Renal cortex interstitium (tissue), 11 donors: Measurements from ENCODE around the gene DYTN. TPM values are rescaled to one million over a fixed set of nuclear protein-coding genes. Genes with fewer than 3 reads are reported as not detected.

ENCODE experiments used
- DNase-seq, 11 donors: peaks; one replicate each; pipeline ENCODE4 v3.0.0-alpha.2; 2013; ENCODE audit warnings: low read depth in 9 of 11, low spot score in 4 of 11; ENCODE audit errors: extremely low read depth in 1 of 11
- polyA plus RNA-seq, 3 donors: library from polyadenylated mRNA; unstranded; fragments of 120-200 nt; gene quantifications; one replicate each; pipeline ENCODE4 v1.2.1, GENCODE V29; 2013; ENCODE audit not compliant: insufficient read length in 3 of 3

Gene DYTN
- polyA plus RNA-seq, 3 donors, result 0.31 TPM; not detected in 2

GRCh38 chr2:206635015-206635414 lies 83.2 kb downstream of the DYTN start:
- DNase-seq, result no peak

DNA sequence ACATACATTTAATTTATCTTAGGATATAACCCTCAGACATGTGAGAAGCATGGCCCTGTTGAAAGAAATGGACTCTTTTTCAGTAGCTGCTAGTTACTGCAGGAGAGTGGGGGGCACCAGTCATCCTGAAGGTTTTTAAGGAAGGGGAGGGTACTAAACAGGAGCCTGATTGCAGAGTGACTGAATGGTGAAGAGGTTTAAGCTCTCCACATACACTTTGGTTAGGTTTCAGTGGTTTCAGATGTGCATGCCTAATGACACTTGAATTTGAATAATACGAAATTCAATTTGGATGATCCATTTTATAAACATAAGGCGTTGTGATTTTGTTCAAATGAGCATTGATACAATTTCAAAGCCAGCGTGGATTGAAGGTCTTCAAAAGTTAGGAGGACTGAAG lies 86.9 kb downstream of the DYTN start:
- DNase-seq, result no peak

DNA sequence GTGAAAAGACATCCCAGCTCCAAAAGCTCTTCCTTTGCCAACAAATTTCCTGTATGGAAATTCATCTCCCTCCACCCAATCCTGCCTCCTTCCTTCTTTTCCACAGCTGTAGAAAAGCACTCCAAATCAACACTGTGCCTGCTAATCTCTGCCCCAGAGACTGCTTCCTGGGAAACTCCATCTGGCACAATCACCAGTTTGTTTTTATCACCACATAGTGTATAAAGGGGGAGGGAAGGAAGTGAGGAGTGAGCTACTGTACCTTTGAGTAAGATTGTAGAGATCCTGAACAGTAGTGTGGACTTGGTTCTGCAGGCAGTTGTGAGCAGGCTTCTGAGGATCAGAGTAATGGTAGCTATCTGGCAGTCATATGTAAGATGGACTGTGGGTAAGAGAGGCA lies 90.6 kb downstream of the DYTN start:
- DNase-seq, result no peak

DNA sequence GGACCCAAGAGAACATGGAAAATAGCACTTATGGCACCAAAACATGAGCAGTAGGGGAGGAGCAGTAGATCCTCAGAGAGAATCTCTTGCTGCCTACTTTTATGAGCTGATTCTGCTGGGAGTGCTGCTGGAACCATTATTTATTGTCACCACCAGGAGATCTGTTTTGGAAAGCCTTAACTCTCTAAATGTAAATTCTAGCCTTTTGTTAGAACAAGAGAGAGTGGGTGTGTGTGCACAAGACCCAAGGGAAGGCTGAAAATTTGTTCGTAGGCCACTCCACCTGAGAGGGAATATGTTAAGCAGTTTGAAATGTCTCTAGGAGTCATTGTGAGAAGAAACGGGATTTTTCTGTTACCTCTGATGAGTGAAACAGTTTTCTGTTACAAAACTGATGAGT lies 92.1 kb downstream of the DYTN start:
- DNase-seq, result no peak

DNA sequence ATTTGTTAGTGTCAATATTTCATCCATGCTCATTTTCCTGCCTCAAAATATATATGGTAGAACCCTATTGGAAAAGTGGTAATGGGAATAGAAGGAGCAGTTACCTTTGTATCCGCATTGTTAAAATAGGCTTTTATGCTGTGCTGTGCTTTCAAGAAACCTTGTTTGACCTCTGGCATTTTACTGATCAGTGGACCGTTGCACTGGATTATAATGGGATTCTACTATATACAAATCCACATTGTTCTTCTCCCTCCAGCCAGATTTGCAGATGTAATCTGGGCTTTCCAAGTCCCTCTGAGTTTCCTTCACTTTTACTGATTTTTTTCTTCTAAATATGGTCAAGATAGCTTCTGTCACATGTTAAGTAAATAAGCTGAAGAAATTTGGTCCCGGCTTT lies 99.2 kb downstream of the DYTN start:
- DNase-seq, result no peak

- no peak for DNase-seq
Measured at GRCh38 chr2:206616151-206616550, 102.0 kb downstream of the DYTN start.

DNA sequence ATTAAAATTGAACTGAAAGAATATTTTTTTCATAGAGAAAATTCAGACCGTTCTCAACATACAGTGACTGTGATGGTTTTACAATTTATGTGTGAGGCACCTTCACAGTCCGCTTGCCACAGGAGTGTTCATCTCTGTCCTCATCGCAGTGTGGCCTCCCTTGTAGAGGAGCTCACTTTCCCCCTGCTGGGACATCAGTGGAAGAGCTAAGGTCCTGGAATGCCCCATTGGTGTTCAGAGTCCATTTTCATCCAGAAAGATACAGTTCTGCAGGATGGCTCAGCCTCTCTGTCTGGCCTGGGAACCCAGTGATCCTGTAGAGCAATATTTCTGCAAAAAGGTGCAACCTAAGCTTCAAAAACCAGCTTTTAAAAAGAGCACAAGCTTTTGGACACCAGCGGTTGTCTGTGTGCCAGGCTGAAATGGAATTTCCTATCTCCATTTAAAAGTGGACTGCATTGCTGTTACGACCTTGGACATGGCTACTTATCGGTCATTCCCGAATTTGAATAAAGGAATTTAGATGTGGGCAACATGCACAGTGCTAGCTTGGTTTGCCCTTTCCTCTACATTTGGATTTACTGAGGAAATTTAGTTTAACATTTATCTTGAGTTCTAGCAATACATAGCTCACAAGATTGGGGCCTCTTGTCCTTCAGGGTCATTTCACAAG lies 102.6 kb downstream of the DYTN start:
- no peak for DNase-seq

- DNase-seq, result no peak
Measured at GRCh38 chr2:206614811-206615210, 103.4 kb downstream of the DYTN start.

- no peak for DNase-seq
Measured at GRCh38 chr2:206611736-206612135, 106.5 kb downstream of the DYTN start.

DNA sequence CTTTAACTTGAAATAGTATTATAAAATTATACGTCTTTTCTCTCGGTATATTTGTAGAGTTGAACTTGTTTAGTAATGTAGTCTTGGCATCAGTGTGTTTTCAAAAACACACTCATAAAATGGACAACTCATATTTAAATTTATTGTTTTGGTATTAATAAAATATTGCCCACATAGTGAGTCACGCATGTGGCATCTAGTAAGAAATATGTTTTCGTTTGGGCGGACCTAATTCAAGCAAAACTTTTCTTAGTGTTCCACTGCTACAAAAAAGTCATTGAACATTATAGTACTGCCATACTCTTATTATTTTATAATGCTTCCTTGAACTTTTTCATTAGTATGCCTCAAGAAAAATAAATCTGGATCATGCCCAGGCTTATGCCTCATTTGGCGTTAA lies 107.0 kb downstream of the DYTN start:
- DNase-seq, result no peak

- DNase-seq, result no peak
Measured at GRCh38 chr2:206610451-206610850, 107.7 kb downstream of the DYTN start.

GRCh38 chr2:206603243-206603642 lies 115.0 kb downstream of the DYTN start:
- DNase-seq, result no peak

Other genes with a start within 250 kb of the DYTN start
- not detected for gene FAM237A, start 75.9 kb downstream of the DYTN start, polyA plus RNA-seq
- gene MDH1B, start 46.9 kb upstream of the DYTN start, polyA plus RNA-seq, result 10 to 100 TPM; 10.5 to 16.2 (median 14.5) TPM
- gene FASTKD2, start 47.2 kb upstream of the DYTN start, polyA plus RNA-seq, result 10 to 100 TPM; 36.1 to 43.2 (median 40.4) TPM
- gene CPO, start 221.1 kb upstream of the DYTN start, polyA plus RNA-seq, result 1 to 10 TPM in 2 of 3 donors, under 1 TPM in 1; 1.00 to 1.7 (median 1.6) TPM